Fibroblast of skin of back (primary cell): ENCODE measurements around the gene SYMPK.

ENCODE experiments used
- DNase-seq: peaks from one replicate; pipeline ENCODE4 v3.0.0-alpha.2; 2013

Gene SYMPK

DNA sequence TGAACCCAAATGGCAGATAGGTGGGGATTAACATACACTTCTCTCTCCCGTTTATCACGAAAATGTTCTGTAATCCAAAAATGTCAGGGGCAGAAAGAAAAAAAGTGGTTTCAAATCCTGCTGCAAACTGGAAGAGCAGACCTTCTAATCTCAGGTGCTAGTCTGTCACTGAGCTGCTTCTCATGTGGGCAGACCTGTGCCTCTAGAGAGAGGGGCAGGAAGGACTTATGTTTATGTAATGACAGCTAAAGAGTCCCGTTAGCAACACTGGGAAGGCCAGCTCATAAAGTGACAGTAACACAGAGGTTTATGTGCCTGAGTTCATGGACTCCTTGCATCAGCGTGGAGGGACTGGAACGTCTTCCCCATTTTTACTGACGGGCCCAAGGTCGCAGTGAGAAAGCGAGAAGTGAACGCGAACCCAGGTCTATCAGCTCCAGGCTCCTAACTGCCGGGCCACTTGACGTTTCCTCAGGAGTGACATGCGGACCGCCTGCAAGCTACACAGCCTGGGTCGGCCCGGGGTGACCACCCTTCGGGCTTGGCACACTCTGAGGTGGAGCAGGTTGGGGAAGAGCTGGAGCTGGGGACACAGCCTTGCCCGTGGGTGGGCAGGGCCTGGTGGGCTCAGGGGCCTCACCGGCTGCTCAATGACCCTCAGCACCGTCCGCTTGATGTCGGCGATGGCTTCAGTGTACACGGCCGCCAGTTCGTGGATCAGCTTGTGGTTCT lies 38.2 kb downstream of the SYMPK start:
- DNase-seq: no peak

DNA sequence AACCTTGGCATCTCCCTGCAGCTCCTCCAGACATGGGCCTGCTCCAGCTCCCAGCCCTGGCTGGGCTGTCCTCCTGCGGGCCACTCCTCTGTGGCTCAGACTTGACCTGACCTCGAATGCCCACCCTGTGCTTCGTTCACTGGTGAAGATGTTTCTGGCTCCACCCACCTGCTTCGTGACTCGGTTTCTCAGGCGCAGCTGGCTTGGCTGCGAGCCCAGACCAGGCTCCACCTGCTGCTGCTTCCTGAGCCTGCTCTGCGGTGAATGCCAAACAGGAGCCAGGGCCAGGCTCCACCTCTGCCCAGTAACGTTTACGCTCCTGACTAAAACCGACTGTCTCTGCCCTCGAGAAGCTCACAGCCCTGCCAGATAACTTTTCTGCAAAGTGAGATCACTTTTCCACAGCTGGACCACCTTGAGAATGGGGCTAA lies 38.9 kb downstream of the SYMPK start:
- no peak for DNase-seq

DNA sequence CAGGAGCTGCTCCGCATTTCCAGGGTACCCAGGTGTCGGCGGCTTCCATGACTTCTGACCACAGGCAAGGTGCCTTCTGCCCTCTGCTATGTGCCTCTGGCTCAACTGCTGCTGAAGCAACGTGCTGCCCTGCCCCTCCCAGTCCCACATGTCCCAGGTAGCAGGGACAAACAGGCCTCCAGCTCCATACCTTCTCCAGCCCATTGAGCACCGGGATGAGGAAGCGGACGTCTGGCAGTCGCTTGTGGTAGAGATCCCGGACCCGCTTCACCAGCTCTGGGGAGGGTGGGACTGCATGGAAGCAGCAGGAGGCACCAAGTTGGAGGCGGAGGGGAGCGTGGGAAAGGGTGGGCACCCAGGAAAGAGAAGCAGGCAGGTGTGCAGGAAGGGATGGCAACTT lies 39.8 kb downstream of the SYMPK start:
- DNase-seq: no peak

DNA sequence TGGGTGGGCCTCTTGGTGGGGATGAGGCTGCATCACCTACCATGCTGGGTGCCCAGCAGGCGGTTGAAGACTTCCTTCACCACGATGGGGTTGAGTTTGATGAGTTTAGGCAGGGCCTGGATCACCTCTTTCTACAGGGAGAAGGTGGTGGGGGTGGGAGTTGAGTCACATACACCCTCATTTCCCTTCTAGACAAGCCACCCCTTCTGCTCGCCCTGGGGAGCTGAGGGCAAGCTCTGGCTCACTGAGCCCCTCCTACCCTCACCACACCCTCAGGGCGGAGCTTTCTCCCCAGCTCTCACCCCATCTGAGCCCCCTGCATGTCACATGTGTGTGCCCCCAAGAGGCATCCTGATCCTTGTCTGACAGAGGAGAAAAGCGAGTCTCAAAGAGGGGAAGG lies 40.2 kb downstream of the SYMPK start:
- no peak for DNase-seq

DNA sequence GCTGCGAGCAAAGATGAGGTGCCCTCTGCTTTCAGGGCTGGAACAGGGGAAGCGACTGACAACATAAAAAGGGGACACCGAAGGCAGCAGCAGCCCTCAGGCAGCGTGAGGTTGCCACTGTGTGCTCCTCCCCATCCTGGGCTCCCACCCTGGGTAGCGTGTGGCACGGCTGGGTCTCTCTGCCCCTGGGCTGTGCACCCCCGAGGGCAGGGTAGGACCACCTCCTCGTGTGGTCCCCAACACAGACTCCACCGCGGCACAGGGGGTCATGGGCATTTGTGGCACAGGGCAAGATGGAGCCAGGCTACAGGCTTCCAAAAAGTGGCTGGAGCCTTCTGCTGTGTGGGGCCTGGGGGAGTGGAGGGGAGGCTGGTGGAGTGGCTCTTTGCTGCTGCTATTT lies 41.4 kb downstream of the SYMPK start:
- no peak for DNase-seq

DNA sequence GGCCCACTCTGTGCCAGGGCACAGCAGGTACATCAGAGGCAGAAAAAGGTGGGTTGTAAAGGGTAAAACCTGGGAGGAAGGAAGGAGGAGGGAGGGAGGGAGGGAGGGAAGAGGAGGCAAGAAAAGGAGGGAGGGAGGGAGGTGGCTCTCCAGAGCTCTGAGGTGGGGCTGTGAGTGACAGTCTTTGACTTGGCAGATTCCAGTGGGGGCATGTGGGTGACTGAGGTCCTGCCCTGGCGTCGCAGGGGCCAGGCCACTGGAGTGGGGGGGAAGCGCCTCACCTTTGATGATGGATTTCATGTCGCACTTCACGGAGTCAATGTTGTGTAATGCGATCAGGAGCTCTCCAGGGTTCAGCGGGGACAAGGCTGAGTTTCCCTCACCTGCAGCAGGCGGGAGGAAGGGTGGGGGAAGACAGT lies 41.8 kb downstream of the SYMPK start:
- DNase-seq: no peak

DNA sequence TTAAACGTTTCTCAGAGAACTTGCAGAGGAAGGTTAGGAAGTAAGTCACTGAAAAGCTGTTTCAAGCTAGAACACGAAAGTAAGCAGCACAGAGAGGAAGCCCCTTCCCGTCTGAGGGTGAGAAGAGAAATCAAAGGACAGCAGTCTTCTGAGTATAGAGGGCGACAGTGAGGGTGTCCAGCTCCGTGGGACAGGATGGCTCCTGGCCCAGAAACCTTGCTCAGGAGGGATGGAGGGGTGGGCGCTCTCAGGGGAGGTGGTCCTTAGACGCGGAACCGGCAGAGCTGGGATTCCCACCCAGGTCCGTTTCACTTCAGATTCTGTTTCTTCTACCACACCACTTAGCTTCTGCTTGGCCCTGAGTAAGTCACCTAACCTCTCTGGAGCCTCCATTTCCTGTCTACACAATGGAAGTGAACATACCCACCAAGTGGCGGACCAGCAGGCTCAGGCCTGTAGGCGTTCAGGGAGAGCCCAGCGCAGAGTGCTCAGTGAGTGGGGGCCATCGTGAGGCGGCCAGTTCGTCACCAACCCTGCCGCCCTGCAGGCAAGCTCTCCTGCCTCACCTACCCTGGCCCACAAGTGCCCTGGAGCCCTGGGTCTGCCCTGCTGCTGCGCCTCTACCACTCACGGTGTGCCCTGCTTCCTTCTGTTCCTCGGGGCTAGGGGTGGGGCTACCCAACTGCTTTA lies 42.4 kb downstream of the SYMPK start:
- no peak for DNase-seq

DNA sequence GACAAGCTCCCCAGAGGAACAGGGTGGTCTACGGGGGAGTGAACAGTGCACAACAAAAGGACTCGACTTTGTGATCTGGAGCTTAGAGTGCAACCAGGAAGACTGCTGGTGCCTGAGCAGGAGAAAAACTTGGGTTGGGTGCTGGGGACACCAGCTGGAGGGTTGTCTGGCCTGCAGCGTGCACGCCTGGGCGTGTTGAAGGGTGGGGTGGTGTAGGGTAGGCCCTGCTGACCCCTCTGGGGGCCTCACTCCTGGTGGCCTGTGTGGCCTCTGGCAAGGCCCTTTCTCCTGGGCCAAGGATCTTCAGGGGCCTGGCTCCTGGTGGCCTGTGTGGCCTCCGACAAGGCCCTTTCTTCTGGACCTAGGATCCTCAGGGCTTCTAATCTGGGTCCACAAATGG lies 43.2 kb downstream of the SYMPK start:
- no peak for DNase-seq

DNA sequence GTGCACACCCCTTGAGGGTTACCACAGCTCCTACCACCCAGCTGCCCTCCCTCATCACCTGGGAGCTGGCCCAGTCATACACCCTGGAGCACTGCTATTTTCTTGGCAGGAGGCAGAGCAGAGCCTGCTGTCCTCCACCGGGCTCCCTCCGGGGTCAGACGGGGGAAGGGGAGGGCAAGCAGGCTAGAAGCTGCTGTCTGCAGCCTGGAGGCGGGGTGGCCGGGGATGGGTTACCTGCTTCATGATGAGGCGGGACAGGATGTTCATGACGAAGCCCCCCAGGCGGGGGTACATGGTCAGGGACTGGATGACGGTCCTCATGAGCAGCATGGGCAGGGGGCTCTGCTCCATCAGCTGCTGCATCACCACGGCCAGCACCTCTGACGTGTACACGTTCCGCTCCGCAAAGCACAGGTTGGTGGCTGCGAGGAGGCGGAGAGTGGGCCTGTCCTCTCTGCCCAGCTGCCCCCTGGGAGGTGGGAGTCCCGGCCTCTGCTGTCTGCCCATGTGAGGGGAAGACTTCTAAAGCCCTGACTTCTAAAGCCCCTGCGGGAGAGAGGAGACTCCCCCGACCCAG lies 45.1 kb downstream of the SYMPK start:
- DNase-seq: no peak

DNA sequence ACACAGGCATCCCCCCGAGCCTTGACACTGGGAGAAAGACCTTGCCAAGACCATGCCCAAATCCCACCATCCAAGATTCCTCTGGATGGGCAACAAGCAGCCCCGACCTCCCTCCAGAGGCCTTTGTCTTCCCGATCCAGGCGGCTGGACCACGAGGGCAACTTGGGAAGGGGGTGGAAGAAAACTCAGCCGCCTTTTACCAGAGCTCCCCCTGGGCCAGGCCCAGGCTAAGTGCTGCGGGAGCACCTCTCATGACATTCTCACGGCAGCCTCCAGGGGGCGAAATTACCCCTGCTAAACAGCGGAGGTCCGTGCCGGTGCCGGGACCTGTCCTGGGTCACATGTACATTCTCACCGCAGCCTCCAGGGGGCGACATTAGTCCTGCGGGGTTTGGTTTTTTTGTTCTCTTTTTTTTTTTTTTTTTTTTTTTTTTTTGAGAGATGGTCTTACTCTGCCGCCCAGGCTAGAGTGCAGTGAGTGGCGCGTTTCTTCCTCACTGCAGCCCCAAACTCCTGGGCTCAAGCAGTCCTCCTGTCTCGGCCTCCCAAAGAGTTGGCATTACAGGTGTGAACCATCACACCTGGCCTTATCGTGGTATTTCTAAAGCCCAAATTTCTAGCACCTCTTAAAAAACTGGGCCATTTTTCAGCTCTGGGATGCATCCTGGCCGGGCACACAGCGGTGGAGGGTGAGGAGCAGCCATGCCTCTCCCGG lies 45.8 kb downstream of the SYMPK start:
- peak; percentile 90 for DNase-seq

DNA sequence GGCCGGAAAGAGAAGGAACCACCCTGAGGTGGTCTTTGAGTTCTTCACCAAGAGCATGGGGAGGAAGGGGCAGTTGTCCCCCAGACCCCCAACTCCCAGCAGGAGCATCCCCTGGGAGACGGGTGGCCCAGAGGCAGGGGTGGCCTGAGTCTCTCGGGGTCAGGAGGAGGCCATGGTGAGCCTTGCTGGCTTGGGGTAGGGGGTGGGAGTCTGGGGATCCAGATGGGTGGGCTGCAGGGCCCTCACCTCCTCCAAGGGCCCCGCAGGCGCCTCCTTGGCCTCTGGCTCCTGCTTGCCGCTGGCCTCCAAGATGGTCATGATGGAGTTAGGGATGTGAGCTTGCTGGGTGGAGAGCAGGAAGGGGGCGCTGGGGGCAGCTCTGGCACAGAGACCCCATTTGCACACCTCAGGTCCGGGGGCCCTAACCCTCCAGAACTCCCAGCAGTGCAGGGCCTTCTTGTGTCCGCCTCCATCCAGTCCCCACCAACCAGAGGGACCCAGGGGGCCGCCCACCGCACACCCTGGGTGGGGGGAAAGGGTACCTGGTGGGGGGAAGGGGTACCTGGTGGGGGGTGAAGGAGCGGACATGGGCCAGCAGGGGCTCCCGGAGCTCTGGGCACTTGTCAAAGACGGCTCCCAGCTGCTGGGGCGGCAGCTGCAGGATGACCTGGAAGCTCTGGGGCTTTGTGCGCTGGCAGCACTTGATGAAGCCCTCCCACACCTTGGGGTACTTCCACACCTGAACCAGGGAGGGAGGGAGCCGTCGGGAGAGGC lies 46.5 kb downstream of the SYMPK start:
- DNase-seq: no peak

DNA sequence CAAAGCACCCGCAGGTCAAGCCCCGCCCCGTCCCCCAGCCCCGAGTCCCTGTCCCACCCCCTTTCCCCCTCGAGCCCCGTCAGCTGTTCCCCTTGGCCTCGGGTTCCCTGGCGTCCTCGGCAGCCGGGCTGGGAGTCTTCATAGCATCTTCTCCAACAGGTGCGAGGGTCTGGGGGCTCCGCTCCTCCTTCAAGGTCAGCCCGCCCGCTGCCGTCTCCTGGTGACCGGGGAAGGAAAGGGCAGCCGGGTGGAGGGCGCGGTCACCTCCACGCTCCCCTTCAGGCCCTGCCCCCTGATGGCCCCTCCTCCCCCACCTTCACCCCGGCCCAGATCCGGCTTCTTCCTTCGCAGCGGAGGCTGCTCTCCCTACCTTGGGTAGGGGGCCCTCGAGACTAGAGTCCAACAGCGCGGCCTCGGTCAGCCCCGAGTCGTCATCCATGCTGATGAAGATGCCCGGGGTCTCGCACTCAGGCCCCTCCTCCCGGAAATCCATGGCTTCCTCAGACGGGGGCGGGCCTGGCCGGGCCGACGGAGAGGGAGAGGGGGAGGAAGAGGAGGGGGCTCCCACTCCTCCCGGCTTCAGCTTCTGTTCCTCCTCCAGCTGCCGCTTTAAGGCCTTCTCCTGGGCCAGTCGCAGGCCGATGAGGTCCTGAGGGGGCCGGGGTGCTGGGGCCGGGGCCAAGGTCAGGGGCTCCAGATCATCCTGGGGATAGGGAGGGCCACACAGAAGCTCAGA lies 47.3 kb downstream of the SYMPK start:
- no peak for DNase-seq

DNA sequence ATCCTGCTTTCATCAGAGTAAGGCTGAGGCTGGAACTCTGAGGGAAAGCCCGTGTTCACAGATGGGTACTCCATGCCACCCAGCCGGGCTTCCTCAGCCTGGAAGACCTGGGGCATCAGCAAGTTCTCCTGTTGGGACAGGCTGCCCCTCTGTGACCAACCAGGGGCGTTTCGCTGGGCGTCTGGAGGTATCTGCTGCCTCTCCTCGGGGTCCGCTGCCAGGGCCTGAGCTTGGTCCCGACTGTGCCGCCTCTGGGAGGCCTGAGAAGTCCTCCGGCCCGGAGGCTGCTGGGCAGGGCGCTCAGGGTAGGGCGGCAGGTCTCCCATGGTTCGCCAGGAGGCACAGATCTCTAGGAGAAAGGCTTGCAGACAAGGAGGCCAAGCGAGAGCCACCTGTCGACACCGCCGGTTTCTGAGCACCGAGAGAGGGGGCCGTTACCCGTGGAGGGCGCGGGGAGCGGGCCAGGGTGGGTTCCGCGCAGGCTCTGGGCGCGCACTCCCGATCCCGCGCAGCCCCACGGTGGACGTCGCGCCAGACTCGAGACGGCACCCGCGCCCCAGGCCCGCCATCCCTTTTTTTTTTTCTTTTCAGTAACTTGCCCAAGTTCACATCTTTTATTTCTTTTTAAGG lies 48.0 kb downstream of the SYMPK start, which contains the start of gene RSPH6A:
Gene RSPH6A (minus strand): TSS at position 458 of the 630 bp plus-strand sequence. CDS start 132 bp downstream, at position 326.
- no peak for DNase-seq

DNA sequence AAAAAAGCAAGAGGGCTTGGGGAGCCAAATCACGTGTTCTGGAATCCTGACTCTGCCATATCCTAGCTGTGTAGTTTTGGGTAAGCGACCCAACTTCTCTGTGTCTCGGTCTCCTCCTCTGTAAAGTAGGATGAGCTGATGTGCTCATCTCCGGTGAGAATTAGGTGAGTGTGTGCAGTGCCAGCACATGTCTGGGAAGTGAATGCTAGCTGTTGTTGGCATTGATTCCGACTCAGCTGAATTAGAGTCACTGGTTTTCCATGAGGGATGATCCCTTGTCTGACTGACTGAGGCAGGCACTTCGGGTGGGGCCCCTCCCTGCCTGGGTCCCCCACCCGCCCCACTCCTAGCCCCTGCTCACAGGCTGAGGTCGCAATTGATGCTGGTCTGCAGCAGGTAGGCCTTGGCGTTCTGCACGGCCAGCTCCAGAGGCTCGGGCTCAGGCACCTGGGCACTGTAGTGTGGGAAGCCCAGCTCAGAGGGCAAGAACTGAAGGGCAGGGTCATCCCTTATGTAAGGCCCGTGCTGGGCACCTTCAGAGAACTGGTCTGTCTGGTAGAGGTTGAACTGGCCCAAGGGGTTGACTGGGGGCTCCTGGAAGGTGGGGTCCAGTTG lies 48.7 kb downstream of the SYMPK start:
- DNase-seq: no peak

DNA sequence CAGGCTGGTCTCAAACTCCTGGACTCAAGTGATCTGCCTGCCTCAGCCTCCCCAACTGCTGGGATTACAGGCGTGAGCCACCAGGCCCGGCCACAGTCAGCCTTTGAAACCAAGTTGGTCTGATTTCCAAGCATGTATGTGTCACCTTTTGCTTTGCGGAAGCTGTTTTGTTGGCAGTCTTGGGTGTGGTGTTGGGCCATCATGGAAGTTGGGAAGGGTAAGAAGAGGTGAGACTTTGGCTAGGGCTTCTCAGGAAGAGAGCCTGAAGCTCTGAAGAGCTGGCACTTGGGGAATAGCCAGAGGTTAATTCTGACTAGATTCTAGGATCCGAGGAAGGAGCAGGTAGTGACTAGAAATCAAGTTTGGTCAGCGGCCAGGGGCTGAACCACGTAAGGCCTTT lies 50.6 kb downstream of the SYMPK start:
- DNase-seq: no peak

DNA sequence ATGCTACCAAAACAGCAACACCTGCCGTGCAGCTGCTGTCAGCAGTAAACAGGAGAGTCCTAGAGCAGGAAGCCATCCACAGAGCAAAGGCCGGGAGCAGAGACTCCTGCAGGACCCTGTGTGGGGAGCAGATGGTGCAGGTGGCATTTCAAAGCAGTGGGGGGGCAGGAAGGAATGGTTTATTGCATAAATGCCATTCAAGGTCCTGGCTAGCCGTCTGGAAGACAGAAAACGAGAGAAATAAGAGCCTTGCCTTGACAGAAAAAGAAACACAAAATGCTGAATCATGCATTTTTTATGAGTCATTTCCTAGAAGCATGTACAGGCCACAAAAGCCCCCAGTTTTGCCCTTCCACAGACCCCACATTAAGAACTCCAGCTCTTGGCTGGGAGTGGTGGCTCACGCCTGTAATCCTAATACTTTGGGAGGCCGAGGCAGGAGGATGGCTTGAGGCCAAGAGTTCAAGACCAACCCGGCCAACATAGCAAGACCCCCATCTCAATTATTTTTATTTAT lies 53.2 kb downstream of the SYMPK start:
- DNase-seq: peak; percentile 78

DNA sequence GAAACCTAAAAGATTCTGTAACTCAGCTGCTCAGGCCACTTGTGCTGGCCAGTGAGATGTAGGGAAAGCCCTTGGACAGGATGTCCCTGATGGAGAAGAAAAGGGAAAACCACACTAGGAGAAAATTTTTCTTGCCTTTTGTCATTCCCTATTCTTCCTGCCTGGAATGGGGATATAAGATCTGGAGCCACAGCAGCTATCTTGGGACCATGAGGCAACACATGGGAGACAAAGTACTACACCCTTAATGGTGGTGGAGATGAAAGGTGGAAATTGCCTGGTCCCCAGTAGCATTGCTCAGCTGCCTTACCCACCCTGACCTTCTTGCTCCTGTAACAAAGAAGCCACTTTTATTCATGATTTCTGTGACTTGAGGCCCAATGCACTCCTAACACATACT lies 57.2 kb downstream of the SYMPK start:
- no peak for DNase-seq

DNA sequence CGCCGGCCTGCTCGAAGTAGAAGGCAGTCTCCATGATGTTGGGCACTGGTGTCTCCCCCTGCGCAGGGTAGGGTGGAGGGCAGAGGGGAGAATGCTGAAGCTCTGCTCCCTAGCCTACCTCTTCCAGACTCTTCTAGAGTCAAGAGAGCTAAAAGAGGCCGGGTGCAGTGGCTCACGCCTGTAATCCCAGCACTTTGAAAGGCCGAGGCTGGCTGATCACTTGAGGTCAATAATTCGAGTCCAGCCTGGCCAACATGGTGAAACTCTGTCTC lies 58.1 kb downstream of the SYMPK start:
- DNase-seq: no peak

DNA sequence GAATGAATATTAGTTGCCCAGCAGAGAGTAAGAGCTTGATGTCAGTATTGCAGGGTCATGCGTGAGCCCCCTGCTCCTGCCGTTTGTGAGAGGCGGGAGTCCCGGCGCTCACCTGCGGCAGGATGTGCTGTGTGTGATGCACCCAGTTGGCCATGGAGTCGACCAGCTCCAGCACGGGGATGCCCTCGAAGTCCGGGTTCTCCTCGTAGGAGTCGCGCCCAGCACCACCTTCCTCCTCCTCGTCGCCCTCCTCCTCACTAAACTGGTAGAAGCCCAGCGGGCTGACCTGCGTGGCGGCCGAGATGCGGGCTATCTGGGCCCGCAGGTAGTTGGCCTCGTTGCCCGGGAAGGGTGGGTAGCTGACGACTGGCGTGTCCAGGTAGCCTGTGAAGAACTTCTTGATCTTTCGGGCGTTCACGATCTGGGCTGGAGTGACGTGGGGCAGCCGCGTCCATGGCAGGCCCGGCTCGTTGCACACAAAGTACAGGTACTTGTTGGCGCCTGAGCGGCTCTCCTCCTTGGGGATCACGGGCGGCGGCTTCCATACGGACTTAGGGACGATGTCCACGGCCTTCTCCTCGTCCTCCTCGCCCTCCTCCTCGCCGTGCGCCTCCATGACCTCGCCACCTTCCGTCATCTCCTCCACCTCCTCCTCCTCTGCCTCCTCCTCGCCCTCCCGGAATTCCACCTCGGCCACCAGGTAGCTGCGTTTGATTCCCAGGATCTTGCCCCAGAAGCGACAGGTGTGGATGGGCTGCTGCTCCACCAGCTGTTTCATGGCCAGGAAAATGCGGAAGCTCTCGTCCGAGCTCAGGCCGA lies 58.6 kb downstream of the SYMPK start:
- no peak for DNase-seq
